Spleen (tissue), 11 donors: ENCODE measurements around the gene SYNE2. TPM values are rescaled to one million over a fixed set of nuclear protein-coding genes. Genes with fewer than 3 reads are reported as not detected.
A peak's percentile ranks its signal among the peaks of the same experiment; 100 is the strongest.

Source experiments
- DNase-seq: peaks from one replicate; pipeline ENCODE4 v3.0.0-alpha.2; 2020
- H3K27ac ChIP-seq, 8 donors: fragments of 200-600 bp; sonication (generic) in 7 of 8; 1 replicate in 4 of 8; 2 replicates in 4 of 8; pipeline versions ENCODE4 v1.5.0 to v1.8.0; 2016 to 2021; ENCODE audit warnings: inconsistent platforms in 4 of 8, mild to moderate bottlenecking in 4 of 8, moderate library complexity in 1 of 8
- H3K27me3 ChIP-seq, 7 donors: fragments of 200-600 bp; sonication (generic) in 6 of 7; replicated peaks in 1 of 7; 1 replicate in 4 of 7; 2 replicates in 3 of 7; pipeline versions ENCODE4 v1.5.0 to v1.8.0; 2016 to 2021; ENCODE audit warnings: inconsistent platforms in 3 of 7, mild to moderate bottlenecking in 1 of 7
- H3K36me3 ChIP-seq, 6 donors: fragments of 200-600 bp; sonication (generic) in 5 of 6; 1 replicate in 4 of 6; 2 replicates in 2 of 6; pipeline versions ENCODE4 v1.5.0 to v1.8.0; 2016 to 2021; ENCODE audit warnings: inconsistent platforms in 2 of 6
- H3K4me1 ChIP-seq, 6 donors: fragments of 200-600 bp; sonication (generic) in 5 of 6; 1 replicate in 3 of 6; 2 replicates in 3 of 6; pipeline versions ENCODE4 v1.5.0 to v1.8.0; 2016 to 2021; ENCODE audit warnings: inconsistent platforms in 3 of 6
- H3K4me3 ChIP-seq, 8 donors: fragments of 200-600 bp; sonication (generic) in 7 of 8; 1 replicate in 4 of 8; 2 replicates in 4 of 8; pipeline versions ENCODE4 v1.5.0 to v1.8.0; 2016 to 2021; ENCODE audit warnings: inconsistent platforms in 4 of 8, mild to moderate bottlenecking in 4 of 8, moderate library complexity in 2 of 8
- H3K9me3 ChIP-seq, 8 donors: fragments of 200-600 bp; sonication (generic) in 7 of 8; 1 replicate in 4 of 8; 2 replicates in 4 of 8; pipeline versions ENCODE4 v1.5.0 to v1.8.0; 2016 to 2021; ENCODE audit warnings: inconsistent platforms in 4 of 8
- CTCF ChIP-seq, 11 experiments: fragments of 200-600 bp in 7 of 11; fragments of 450-650 bp in 4 of 11; sonication (generic) in 4 of 11; IDR thresholded peaks in 8 of 11; conservative IDR thresholded peaks in 3 of 11; 1 replicate in 7 of 11; 2 replicates in 4 of 11; pipeline versions ENCODE4 v1.4.0 to v1.8.0; 2016 to 2021; ENCODE audit warnings: antibody characterized with exemption in 11 of 11, inconsistent platforms in 4 of 11, mild to moderate bottlenecking in 1 of 11
- POLR2A ChIP-seq, 3 donors: fragments of 450-650 bp; IDR thresholded peaks; one replicate each; pipeline ENCODE4 v1.5.1; 2017; ENCODE audit warnings: antibody characterized with exemption in 3 of 3, mild to moderate bottlenecking in 1 of 3
- POLR2AphosphoS5 ChIP-seq, 3 donors: sonication (generic); formaldehyde crosslinking; IDR thresholded peaks; one replicate each; pipeline ENCODE4 v1.5.1; 2017; ENCODE audit warnings: antibody characterized with exemption in 3 of 3
- WGBS, 5 donors: extraction: QIAGEN DNeasy Blood & Tissue Kit in 3 of 5; methylation state at CpG; one replicate each; pipeline versions ENCODE4 v1.1.5 to v1.1.7; 2013 to 2018; 5-methylcytosine and 5-hydroxymethylcytosine counted together
- intact Hi-C: fragments of 100-400 bp; cut with DNase I; formaldehyde crosslinking; loops from one replicate; pipeline ENCODE4 v1.15.0; 2023; ENCODE audit warnings: low total_unique reads
- polyA plus RNA-seq, 3 donors: library from polyadenylated mRNA; stranded (reverse); fragments of 200-250 nt; gene quantifications; one replicate each; pipeline ENCODE4 v1.2.1, GENCODE V29; 2013
- total RNA-seq, 7 donors: library from RNA; depleted of rRNA in 3 of 7; stranded (reverse); fragments of >200 nt in 3 of 7; fragmentation: NEBNext Ultra II Directional in 4 of 7; extraction: Animal tissue kit (Norgen Biotek cat#: 25700) in 4 of 7; gene quantifications; one replicate each; pipeline versions ENCODE4 v1.1.0 to v1.2.1, GENCODE V29; 2016 to 2021
- donor health status: healthy with polysubstance abuse.
- donor health status: DM: no; HTN: no; CAD: no; lungs with moderate emphysema.
- donor health status: DM: no; HTN: no; CAD: no.
- donor health status: Bipolar disorder and iron deficiency.
- donor health status: healthy.
- donor health status: DM: no; HTN: no; CAD: no.
- donor health status: DM: yes; HTN: yes; CAD: no.

The SYNE2 gene
- total and polyA plus RNA-seq, 10 donors, result 16.0 to 173 (median 147) TPM

GRCh38 chr14:63854330-63854729, 1.5 kb downstream of the SYNE2 start:
- no peak for DNase-seq
- H3K27ac ChIP-seq, result peak overlapping the region; percentile 73 to 96 (median 92)
- no peaks in the 10 kb centered on the region for H3K36me3 ChIP-seq
- no peak for TF ChIP-seq CTCF (IDR thresholded peaks at IDR 0.05 in 8 of 11, conservative IDR thresholded peaks at IDR 0.05 in 3 of 11)
- TF ChIP-seq POLR2AphosphoS5 (IDR thresholded peaks at IDR 0.05), result no peak
- TF ChIP-seq POLR2A (IDR thresholded peaks at IDR 0.05), result no peak
- peaks cover 0 to 27% (median 0%) of the 10 kb centered on the region in 7 donors for H3K27me3 ChIP-seq
- WGBS, 5 donors, result 21 to 36% (median 25%) methylated on average over 5 of the region's 5 CpGs
- peak overlapping the region; percentile 59 to 92 (median 76) for H3K4me3 ChIP-seq
- no peaks in the 10 kb centered on the region for H3K9me3 ChIP-seq
- intact Hi-C loops, result loop anchor here (10.0 kb wide), 1 partner anchor 100 kb away; no protein-coding TSS in a partner anchor
- peaks cover 4 to 63% (median 35%) of the 10 kb centered on the region in 6 donors for H3K4me1 ChIP-seq

DNA sequence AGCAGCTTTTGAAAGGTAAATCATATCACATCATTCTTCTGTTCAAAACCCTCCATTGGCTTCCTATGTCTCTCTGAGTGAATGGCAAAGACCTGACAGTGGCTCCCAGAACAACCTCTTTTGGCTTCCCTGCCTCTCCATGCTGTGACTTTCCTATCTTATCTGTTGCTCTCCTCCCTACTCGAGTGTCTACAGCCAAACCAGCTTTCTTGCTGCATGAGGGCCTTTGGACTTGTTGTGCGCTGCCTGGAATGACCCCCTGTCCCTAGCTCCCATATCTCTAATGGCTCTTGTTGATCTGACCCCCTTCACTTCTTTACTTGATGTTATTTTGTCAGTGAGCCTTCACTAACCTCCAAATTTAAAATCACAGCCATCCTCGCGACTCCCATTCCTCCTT, 2.5 kb downstream of the SYNE2 start:
- DNase-seq, result no peak
- Histone ChIP-seq H3K9me3 (no peaks in the 10 kb centered on the region), H3K27ac (peak overlapping the region in 3 of 8 donors; percentile 22 to 96 (median 93)), H3K4me1 (peaks cover 7 to 72% (median 37%) of the 10 kb centered on the region in 6 donors), H3K4me3 (peak overlapping the region in 1 of 8 donors; percentile 92), H3K36me3 (no peaks in the 10 kb centered on the region), H3K27me3 (peaks cover 0 to 27% (median 0%) of the 10 kb centered on the region in 7 donors)
- no peak for TF ChIP-seq POLR2A (IDR thresholded peaks at IDR 0.05)
- 79 to 91% (median 85%) methylated on average over 4 of the region's 4 CpGs for WGBS, 5 donors
- intact Hi-C loops, result loop anchor here (10.0 kb wide), 1 partner anchor 100 kb away; no protein-coding TSS in a partner anchor

DNA sequence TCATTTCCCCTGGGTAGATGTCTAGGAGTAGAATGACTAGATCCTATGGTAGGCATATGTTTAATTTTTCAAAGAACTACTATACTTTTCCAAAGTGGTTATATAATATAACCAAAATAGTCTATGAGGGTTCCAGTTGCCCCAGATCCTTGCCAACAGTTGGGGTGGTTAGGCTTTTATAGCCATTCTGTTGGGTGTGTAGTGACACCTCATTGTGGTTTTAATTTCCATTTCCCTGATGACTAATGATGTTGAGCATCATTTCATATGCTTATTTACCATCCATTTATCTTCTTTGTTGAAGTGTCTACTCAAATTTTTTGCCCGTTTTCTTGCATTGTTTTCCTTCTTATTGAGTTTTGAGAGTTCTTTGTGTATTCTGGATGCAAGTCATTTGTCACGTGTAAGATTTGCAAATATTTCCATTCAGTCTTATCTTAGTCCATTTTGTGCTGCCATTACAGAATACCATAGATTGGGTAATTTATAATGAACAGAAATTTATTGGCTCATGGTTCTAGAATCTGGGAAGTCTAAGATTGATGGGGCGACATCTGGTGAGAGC, 4.7 kb downstream of the SYNE2 start:
- no peak overlapping the region for H3K4me3 ChIP-seq
- peak overlapping the region in 2 of 8 donors; percentile 10 to 39 for H3K27ac ChIP-seq
- H3K9me3 ChIP-seq, result no peaks in the 10 kb centered on the region
- peaks cover 0 to 20% (median 0%) of the 10 kb centered on the region in 7 donors for H3K27me3 ChIP-seq
- no peak for DNase-seq
- peaks cover 11 to 79% (median 38%) of the 10 kb centered on the region in 6 donors for H3K4me1 ChIP-seq
- WGBS, 5 donors, result 83 to 90% (median 86%) methylated on average over 3 of the region's 3 CpGs
- no peak for TF ChIP-seq CTCF (IDR thresholded peaks at IDR 0.05 in 8 of 11, conservative IDR thresholded peaks at IDR 0.05 in 3 of 11)
- TF ChIP-seq POLR2AphosphoS5 (IDR thresholded peaks at IDR 0.05), result no peak
- no peak for TF ChIP-seq POLR2A (IDR thresholded peaks at IDR 0.05)
- intact Hi-C loops, result loop anchor here (10.0 kb wide), 1 partner anchor 97 kb away; no protein-coding TSS in a partner anchor
- H3K36me3 ChIP-seq, result no peaks in the 10 kb centered on the region

- TF ChIP-seq POLR2A (IDR thresholded peaks at IDR 0.05) (no peak), POLR2AphosphoS5 (IDR thresholded peaks at IDR 0.05) (no peak)
- H3K36me3 ChIP-seq, result no peaks in the 10 kb centered on the region
- WGBS, 5 donors, result 18 to 30% (median 21%) methylated on average over 1 of the region's 1 CpG
- H3K9me3 ChIP-seq, result no peaks in the 10 kb centered on the region
- no peaks in the 10 kb centered on the region for H3K27me3 ChIP-seq
- intact Hi-C loops, result no loop called here
- H3K4me3 ChIP-seq, result no peak overlapping the region
- peak overlapping the region in 2 of 8 donors; percentile 13 to 18 for H3K27ac ChIP-seq
- no peak for DNase-seq
- peaks cover 7 to 83% (median 42%) of the 10 kb centered on the region in 6 donors for H3K4me1 ChIP-seq
These were observed 7.3 kb downstream of the SYNE2 start for GRCh38 chr14:63860146-63860545.

DNA sequence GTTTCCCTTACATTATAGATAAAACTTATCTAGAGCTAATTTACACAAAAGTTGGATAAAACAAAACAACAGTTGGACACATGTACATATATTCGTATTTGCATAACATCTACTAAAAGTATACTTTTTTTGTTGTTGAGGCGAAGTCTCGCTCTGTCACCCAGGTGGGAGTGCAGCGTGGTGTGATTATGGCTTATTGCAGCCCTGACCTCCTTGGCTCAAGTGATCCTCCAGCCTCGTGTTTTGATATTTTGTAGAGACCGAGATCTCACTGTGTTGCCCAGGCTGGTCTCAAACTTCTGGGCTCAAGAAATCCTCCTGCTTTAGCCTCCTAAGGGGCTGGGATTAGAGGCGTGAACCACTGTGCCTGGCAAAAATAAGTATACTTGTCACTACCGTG, 9.4 kb downstream of the SYNE2 start:
- no peak for DNase-seq
- Histone ChIP-seq H3K27ac (no peak overlapping the region), H3K36me3 (no peaks in the 10 kb centered on the region), H3K4me3 (no peak overlapping the region), H3K4me1 (peaks cover 7 to 82% (median 41%) of the 10 kb centered on the region in 6 donors), H3K27me3 (no peaks in the 10 kb centered on the region), H3K9me3 (no peaks in the 10 kb centered on the region)
- no peak for TF ChIP-seq CTCF (IDR thresholded peaks at IDR 0.05 in 8 of 11, conservative IDR thresholded peaks at IDR 0.05 in 3 of 11)
- TF ChIP-seq POLR2A (IDR thresholded peaks at IDR 0.05), result no peak
- no peak for TF ChIP-seq POLR2AphosphoS5 (IDR thresholded peaks at IDR 0.05)
- WGBS, 5 donors, result 77 to 88% (median 85%) methylated on average over 8 of the region's 8 CpGs
- intact Hi-C loops, result no loop called here
